Activated T-cell treated with anti-CD3 and anti-CD28 coated beads for 4 hours (primary cell): ENCODE measurements around the gene SMARCD2.
"Not testable (repeated sequence)": the region's sequence is repeated elsewhere in the genome, so short reads cannot be mapped to it uniquely, and the experiment has no call there.

Source experiments
- DNase-seq: peaks from one replicate; pipeline ENCODE4 v3.0.0-alpha.2; 2020

The SMARCD2 gene

GRCh38 chr17:63796375-63796774 lies 46.1 kb downstream of the SMARCD2 start:
- not testable (repeated sequence) for DNase-seq

- no peak for DNase-seq
Observed at GRCh38 chr17:63792055-63792729, 50.3 kb downstream of the SMARCD2 start.

- no peak for DNase-seq
Observed at GRCh38 chr17:63790057-63790456, 52.4 kb downstream of the SMARCD2 start.

- DNase-seq = no peak
Observed at GRCh38 chr17:63786971-63787711, 55.3 kb downstream of the SMARCD2 start.

DNA sequence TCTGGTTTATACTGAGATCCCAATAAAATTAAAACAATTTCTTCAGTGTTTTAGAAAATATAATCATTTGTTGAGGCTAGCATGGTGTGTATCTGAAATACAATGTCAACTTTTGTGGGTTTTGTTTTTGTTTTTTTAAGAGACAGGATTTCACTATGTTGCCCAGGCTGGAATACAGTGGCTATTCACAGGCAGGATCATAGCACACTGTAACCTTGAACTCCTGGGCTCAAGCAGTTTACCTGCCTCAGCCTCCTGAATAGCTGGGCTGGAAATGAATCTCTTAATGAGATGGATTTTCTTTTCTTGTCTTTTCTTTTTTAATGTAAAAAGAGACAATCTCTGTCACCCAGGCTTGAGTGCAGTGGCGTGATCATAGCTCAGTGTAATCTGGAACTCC lies 56.4 kb downstream of the SMARCD2 start:
- no peak for DNase-seq

- no peak for DNase-seq
Observed at GRCh38 chr17:63785556-63785955, 56.9 kb downstream of the SMARCD2 start.

- no peak for DNase-seq
Observed at GRCh38 chr17:63783522-63783921, 59.0 kb downstream of the SMARCD2 start.
